SU-DHL-6 (cell line): ENCODE results near the gene SI.

Source experiments
- CTCF ChIP-seq: fragments of 200-600 bp; sonication (generic); IDR thresholded peaks from one replicate; pipeline ENCODE4 v1.5.1; 2017; ENCODE audit warnings: antibody characterized with exemption, mild to moderate bottlenecking, low read length, moderate library complexity; ENCODE audit not compliant: insufficient read depth, poor library complexity, severe bottlenecking
- EZH2phosphoT487 ChIP-seq: fragments of 200-600 bp; sonication (generic), shearing (Covaris generic); conservative IDR thresholded peaks from 2 replicates; pipeline ENCODE4 v1.6.1; 2018; ENCODE audit warnings: mild to moderate bottlenecking, antibody characterized with exemption, low read length, moderate library complexity, mixed read lengths

- no peak for TF ChIP-seq CTCF
- no peak for TF ChIP-seq EZH2phosphoT487
These were observed 7.6 kb downstream of the SI start for GRCh38 chr3:165070682-165071081.
